K562 (cell line): ENCODE results near the gene GOLT1A.

Experiments
- CBFB ChIP-seq: sonication (generic); formaldehyde crosslinking; IDR thresholded peaks from 2 replicates; pipeline ENCODE4 v1.4.0; 2020; ENCODE audit warnings: mild to moderate bottlenecking, missing genetic modification reagents
- PTTG1 ChIP-seq: fragments of 450-650 bp; IDR thresholded peaks from 2 replicates; pipeline ENCODE4 v1.6.1; 2016; ENCODE audit warnings: low read depth, mild to moderate bottlenecking, missing genetic modification characterization, missing compliant biosample characterization
- RNF2 ChIP-seq: sonication (generic); IDR thresholded peaks from 2 replicates; pipeline ENCODE4 v1.6.1; 2016
- SETDB1 ChIP-seq: IDR thresholded peaks from one replicate; pipeline ENCODE4 v1.6.1; 2012; ENCODE audit warnings: low read length, control low read depth, inconsistent platforms
- SLC30A9 ChIP-seq: fragments of 250-450 bp; sonication (Bioruptor Pico); IDR thresholded peaks from 2 replicates; pipeline ENCODE4 v1.8.0; 2022; ENCODE audit warnings: mild to moderate bottlenecking, moderate library complexity
- TAF1 ChIP-seq: IDR thresholded peaks from 2 replicates; pipeline ENCODE4 v1.6.1; 2011; ENCODE audit warnings: mild to moderate bottlenecking, low read length, moderate library complexity; ENCODE audit not compliant: insufficient read depth, control insufficient read depth, severe bottlenecking; ENCODE audit errors: extremely low read depth
- ZNF282 ChIP-seq: sonication (generic); formaldehyde crosslinking; IDR thresholded peaks from 2 replicates; pipeline ENCODE4 v1.8.1; 2023; ENCODE audit warnings: missing genetic modification reagents
- TF ChIP-seq, protein P1 (sequence below), 3 experiments: IDR thresholded peaks in 2 of 3; conservative IDR thresholded peaks in 1 of 3; 2 replicates each; pipeline ENCODE4 v1.5.1; 2011 to 2012; ENCODE audit warnings: low read length in 3 of 3, mild to moderate bottlenecking in 3 of 3, control low read depth in 2 of 3, improper control_type of control experiment in 1 of 3, inconsistent platforms in 1 of 3, low read depth in 1 of 3, mixed read lengths in 1 of 3, moderate library complexity in 1 of 3; ENCODE audit not compliant: insufficient read depth in 2 of 3

- no peak for TF ChIP-seq PTTG1 (tag)
- no peak for TF ChIP-seq TAF1
- no peak for TF ChIP-seq SETDB1
- TF ChIP-seq, protein P1, sequence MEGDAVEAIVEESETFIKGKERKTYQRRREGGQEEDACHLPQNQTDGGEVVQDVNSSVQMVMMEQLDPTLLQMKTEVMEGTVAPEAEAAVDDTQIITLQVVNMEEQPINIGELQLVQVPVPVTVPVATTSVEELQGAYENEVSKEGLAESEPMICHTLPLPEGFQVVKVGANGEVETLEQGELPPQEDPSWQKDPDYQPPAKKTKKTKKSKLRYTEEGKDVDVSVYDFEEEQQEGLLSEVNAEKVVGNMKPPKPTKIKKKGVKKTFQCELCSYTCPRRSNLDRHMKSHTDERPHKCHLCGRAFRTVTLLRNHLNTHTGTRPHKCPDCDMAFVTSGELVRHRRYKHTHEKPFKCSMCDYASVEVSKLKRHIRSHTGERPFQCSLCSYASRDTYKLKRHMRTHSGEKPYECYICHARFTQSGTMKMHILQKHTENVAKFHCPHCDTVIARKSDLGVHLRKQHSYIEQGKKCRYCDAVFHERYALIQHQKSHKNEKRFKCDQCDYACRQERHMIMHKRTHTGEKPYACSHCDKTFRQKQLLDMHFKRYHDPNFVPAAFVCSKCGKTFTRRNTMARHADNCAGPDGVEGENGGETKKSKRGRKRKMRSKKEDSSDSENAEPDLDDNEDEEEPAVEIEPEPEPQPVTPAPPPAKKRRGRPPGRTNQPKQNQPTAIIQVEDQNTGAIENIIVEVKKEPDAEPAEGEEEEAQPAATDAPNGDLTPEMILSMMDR (IDR thresholded peaks at IDR 0.05 in 2 of 3, conservative IDR thresholded peaks at IDR 0.05 in 1 of 3; ENCODE audit: insufficient read depth in 2 of 3, low read depth in 1 of 3, low read length in 3 of 3): no peak
- TF ChIP-seq CBFB (CRISPR knock-in tag): no peak
- no peak for TF ChIP-seq RNF2
- no peak for TF ChIP-seq ZNF282 (CRISPR knock-in tag)
- no peak for TF ChIP-seq SLC30A9 (CRISPR knock-in tag)
These were observed 57.9 kb downstream of the GOLT1A start for GRCh38 chr1:204155881-204156280.
